ENCODE data around the gene SCARF2. TPM values are rescaled to one million over a fixed set of nuclear protein-coding genes. Genes with fewer than 3 reads are reported as not detected.

The SCARF2 gene
- total RNA-seq, 1 experiment from 2014 or later: 10.8 TPM

DNA sequence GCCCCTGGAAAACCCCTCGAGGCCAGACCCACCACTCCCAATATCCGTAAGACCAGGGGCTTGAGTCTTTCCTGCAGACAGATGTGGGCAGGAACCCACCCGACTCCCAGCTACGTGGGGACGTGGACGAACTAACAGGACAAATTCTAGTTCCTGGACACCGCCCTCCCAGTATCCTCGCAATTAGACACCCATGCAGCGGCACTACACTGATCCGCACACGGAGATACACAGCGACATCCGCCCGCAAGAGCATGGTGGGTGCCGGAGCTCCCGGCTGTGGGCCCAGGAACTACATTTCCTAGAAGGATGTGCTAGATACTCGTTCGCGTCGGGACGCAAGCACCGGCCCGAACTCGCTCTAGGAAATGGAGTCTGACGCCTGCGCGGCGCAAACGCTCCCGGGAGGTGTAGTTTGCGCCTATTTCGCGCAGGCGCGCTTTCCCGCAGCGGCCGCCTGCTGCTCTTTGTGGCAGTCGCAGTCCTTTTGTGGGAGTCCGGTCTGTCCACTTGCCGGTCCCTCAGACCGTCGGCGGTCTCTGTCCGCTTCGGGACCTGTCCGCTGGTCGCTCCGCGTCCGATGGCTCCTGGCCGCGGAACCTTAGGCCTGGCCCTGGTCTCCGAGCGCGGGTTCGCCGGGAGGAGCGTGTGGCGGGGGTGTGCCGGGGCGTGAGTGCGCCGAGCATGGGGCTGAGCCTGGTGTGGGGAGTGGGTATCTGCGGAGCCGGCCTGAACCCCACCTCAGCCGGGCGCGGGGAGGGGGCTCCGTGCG, 43.7 kb downstream of the SCARF2 start, which contains the start of gene ZNF74:
Gene ZNF74 (plus strand): TSS at position 447 of the 772 bp plus-strand sequence. CDS start 478 bp downstream, outside the sequence.
- WGBS (ENCODE audit: extremely low coverage, insufficient read length, low lambda C conversion rate): no CpG with 5 or more reads among the region's 71 CpGs
- H3K4me1 Mint-ChIP-seq: peaks cover 20 to 22% of the 10 kb centered on the region in 2 experiments
- no peaks in the 10 kb centered on the region for H3K9me3 ChIP-seq (ENCODE audit: control insufficient read depth, low read depth, low read length)
- TF ChIP-seq, protein P1, sequence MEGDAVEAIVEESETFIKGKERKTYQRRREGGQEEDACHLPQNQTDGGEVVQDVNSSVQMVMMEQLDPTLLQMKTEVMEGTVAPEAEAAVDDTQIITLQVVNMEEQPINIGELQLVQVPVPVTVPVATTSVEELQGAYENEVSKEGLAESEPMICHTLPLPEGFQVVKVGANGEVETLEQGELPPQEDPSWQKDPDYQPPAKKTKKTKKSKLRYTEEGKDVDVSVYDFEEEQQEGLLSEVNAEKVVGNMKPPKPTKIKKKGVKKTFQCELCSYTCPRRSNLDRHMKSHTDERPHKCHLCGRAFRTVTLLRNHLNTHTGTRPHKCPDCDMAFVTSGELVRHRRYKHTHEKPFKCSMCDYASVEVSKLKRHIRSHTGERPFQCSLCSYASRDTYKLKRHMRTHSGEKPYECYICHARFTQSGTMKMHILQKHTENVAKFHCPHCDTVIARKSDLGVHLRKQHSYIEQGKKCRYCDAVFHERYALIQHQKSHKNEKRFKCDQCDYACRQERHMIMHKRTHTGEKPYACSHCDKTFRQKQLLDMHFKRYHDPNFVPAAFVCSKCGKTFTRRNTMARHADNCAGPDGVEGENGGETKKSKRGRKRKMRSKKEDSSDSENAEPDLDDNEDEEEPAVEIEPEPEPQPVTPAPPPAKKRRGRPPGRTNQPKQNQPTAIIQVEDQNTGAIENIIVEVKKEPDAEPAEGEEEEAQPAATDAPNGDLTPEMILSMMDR (conservative IDR thresholded peaks at IDR 0.05): no peak
- no peak within 1 kb of the TSS for H3K27ac ChIP-seq (ENCODE audit: insufficient read length, low read depth, low read length)
- no peaks in the 10 kb centered on the region for H4K20me1 ChIP-seq (ENCODE audit: control insufficient read depth, insufficient read depth, insufficient read length)
- no peak within 1 kb of the TSS for H4K5ac ChIP-seq (ENCODE audit: insufficient read length, low read depth, low read length)
- no peak within 1 kb of the TSS for H3K4ac ChIP-seq (ENCODE audit: low read depth, low read length)
- no peak within 1 kb of the TSS for H2BK20ac ChIP-seq (ENCODE audit: low read depth, low read length, poor library complexity, severe bottlenecking)
- peak; percentile 94 for DNase-seq
- H3T11ph ChIP-seq (ENCODE audit: low read length): no peak within 1 kb of the TSS
- H2AFZ ChIP-seq (ENCODE audit: low read length): no peak within 1 kb of the TSS
- H3K27ac Mint-ChIP-seq: peak within 1 kb of the TSS in 2 of 3 experiments; percentile 87 to 98; a peak in 5 of 7 replicates
- H3K14ac ChIP-seq (ENCODE audit: insufficient read depth, low read length): peak within 1 kb of the TSS; percentile 86
- H2BK5ac ChIP-seq (ENCODE audit: insufficient read length, low read length): no peak within 1 kb of the TSS
- no peak within 1 kb of the TSS for H3K23ac ChIP-seq (ENCODE audit: insufficient read length, low read depth, low read length)
- H3K4me2 ChIP-seq (ENCODE audit: insufficient read depth, insufficient read length, low read length): peak within 1 kb of the TSS; percentile 60
- peaks cover 4% of the 10 kb centered on the region for H3K23me2 ChIP-seq (ENCODE audit: insufficient read length, low read depth, low read length, poor library complexity, severe bottlenecking)
- peaks cover 5 to 20% (median 11%) of the 10 kb centered on the region in 3 experiments; a peak in 6 of 7 replicates for H3K36me3 Mint-ChIP-seq (ENCODE audit: insufficient read depth in 1 of 3, low read depth in 3 of 3)
- H4K8ac ChIP-seq (replicated peaks; ENCODE audit: insufficient read length, low read depth, low read length): no peak within 1 kb of the TSS
- no peak within 1 kb of the TSS for H2BK120ac ChIP-seq (ENCODE audit: low read depth, low read length, poor library complexity, severe bottlenecking)
- no peak within 1 kb of the TSS for H2BK15ac ChIP-seq (ENCODE audit: low read depth, low read length)
- H3K79me1 ChIP-seq (ENCODE audit: insufficient read depth, low read depth, low read length, poor library complexity, severe bottlenecking): no peaks in the 10 kb centered on the region
- H3K27me3 Mint-ChIP-seq (ENCODE audit: low read depth): peaks cover 8% of the 10 kb centered on the region
- no peak within 1 kb of the TSS for H2BK12ac ChIP-seq (ENCODE audit: insufficient read length, low read depth, low read length)
- H3K4me1 ChIP-seq (ENCODE audit: insufficient read depth, low read length): peaks cover 8% of the 10 kb centered on the region; the same call in 1 of the 2 replicates
- H3K79me2 ChIP-seq (ENCODE audit: insufficient read depth, low read length): peaks cover 7% of the 10 kb centered on the region; the same call in 1 of the 2 replicates
- H3K18ac ChIP-seq (ENCODE audit: insufficient read length, low read depth, low read length): peak within 1 kb of the TSS; percentile 69
- peak within 1 kb of the TSS; percentile 72 for H3K9ac ChIP-seq (ENCODE audit: extremely low read depth, insufficient read length, low read length)
- H3K27me3 ChIP-seq (ENCODE audit: insufficient read depth, low read length): no peaks in the 10 kb centered on the region
- no peak within 1 kb of the TSS for H3K56ac ChIP-seq (ENCODE audit: insufficient read length, low read depth, low read length)
- H3K9me3 Mint-ChIP-seq: no peaks in the 10 kb centered on the region
- H2AK5ac ChIP-seq (ENCODE audit: insufficient read length, low read length): no peak within 1 kb of the TSS
- no peak within 1 kb of the TSS for H4K91ac ChIP-seq (ENCODE audit: insufficient read length, low read depth, low read length)
- peak within 1 kb of the TSS; percentile 84 to 94 for H3K4me3 Mint-ChIP-seq
